ENCODE results near the gene COX18.

GRCh38 chr4:73103799-73104503 lies 34.4 kb upstream of the COX18 start:
- no peak for TF ChIP-seq CTCF (IDR thresholded peaks at IDR 0.05)
- TF ChIP-seq ATF2 (CRISPR knock-in tag; IDR thresholded peaks at IDR 0.05; ENCODE audit: borderline replicate concordance, low read depth) = no peak
- TF ChIP-seq CBFB (CRISPR knock-in tag; IDR thresholded peaks at IDR 0.05; ENCODE audit: low read depth) = no peak
- TF ChIP-seq ESRRA (CRISPR knock-in tag; IDR thresholded peaks at IDR 0.05; ENCODE audit: borderline replicate concordance) = no peak
- no peak for TF ChIP-seq PRDM15 (CRISPR knock-in tag; IDR thresholded peaks at IDR 0.05)
- TF ChIP-seq ATF1 (CRISPR knock-in tag; IDR thresholded peaks at IDR 0.05) = no peak
- TF ChIP-seq STAT6 (CRISPR knock-in tag; conservative IDR thresholded peaks at IDR 0.05; ENCODE audit: low read depth) = no peak
- no peak for TF ChIP-seq KAT7 (CRISPR knock-in tag; IDR thresholded peaks at IDR 0.05; ENCODE audit: borderline replicate concordance)
- TF ChIP-seq GTF2I (CRISPR knock-in tag; conservative IDR thresholded peaks at IDR 0.05) = no peak
- TF ChIP-seq HMGXB4 (CRISPR knock-in tag; IDR thresholded peaks at IDR 0.05) = no peak
- no peak for TF ChIP-seq USF2 (CRISPR knock-in tag; IDR thresholded peaks at IDR 0.05)

Data from WTC11 (cell line).